Measurements from ENCODE around the gene GALNT11.
"Not testable (repeated sequence)": the region's sequence is repeated elsewhere in the genome, so short reads cannot be mapped to it uniquely, and the experiment has no call there.

GALNT11 gene

GRCh38 chr7:152027491-152028365 lies 2.3 kb downstream of the GALNT11 start:
- not testable (repeated sequence) for DNase-seq (ENCODE audit: low spot score)

- not testable (repeated sequence) for DNase-seq (ENCODE audit: low spot score)
Observed at GRCh38 chr7:152030059-152030458, 4.6 kb downstream of the GALNT11 start.

- DNase-seq (ENCODE audit: low spot score), result not testable (repeated sequence)
Observed at GRCh38 chr7:152030639-152031038, 5.2 kb downstream of the GALNT11 start.

- no peak for DNase-seq (ENCODE audit: low spot score)
Observed at GRCh38 chr7:152035817-152036216, 10.3 kb downstream of the GALNT11 start.

- not testable (repeated sequence) for DNase-seq (ENCODE audit: low spot score)
Observed at GRCh38 chr7:152038410-152038809, 12.9 kb downstream of the GALNT11 start.

GRCh38 chr7:152043086-152043485 lies 17.6 kb downstream of the GALNT11 start:
- DNase-seq (ENCODE audit: low spot score), result not testable (repeated sequence)

GRCh38 chr7:152044909-152045308 lies 19.4 kb downstream of the GALNT11 start:
- DNase-seq (ENCODE audit: low spot score), result not testable (repeated sequence)

- DNase-seq (ENCODE audit: low spot score), result no peak
Observed at GRCh38 chr7:152046531-152046930, 21.1 kb downstream of the GALNT11 start.

GRCh38 chr7:152048051-152048450 lies 22.6 kb downstream of the GALNT11 start:
- DNase-seq (ENCODE audit: low spot score), result no peak

- peak; percentile 7 for DNase-seq (ENCODE audit: low spot score)
Observed at GRCh38 chr7:152050547-152050971, 25.1 kb downstream of the GALNT11 start.

- no peak for DNase-seq (ENCODE audit: low spot score)
Observed at GRCh38 chr7:152051968-152052367, 26.5 kb downstream of the GALNT11 start.

- DNase-seq (ENCODE audit: low spot score), result no peak
Observed at GRCh38 chr7:152052771-152053170, 27.3 kb downstream of the GALNT11 start.

- peak; percentile 48 for DNase-seq (ENCODE audit: low spot score)
Observed at GRCh38 chr7:152054367-152055230, 29.1 kb downstream of the GALNT11 start.

GRCh38 chr7:152056621-152057274 lies 31.3 kb downstream of the GALNT11 start:
- no peak for DNase-seq (ENCODE audit: low spot score)

GRCh38 chr7:152059311-152059710 lies 33.8 kb downstream of the GALNT11 start:
- no peak for DNase-seq (ENCODE audit: low spot score)

GRCh38 chr7:152061086-152061485 lies 35.6 kb downstream of the GALNT11 start:
- DNase-seq (ENCODE audit: low spot score), result not testable (repeated sequence)

- not testable (repeated sequence) for DNase-seq (ENCODE audit: low spot score)
Observed at GRCh38 chr7:152063192-152063591, 37.7 kb downstream of the GALNT11 start.

- not testable (repeated sequence) for DNase-seq (ENCODE audit: low spot score)
Observed at GRCh38 chr7:152063821-152064220, 38.3 kb downstream of the GALNT11 start.

- not testable (repeated sequence) for DNase-seq (ENCODE audit: low spot score)
Observed at GRCh38 chr7:152065800-152066344, 40.4 kb downstream of the GALNT11 start.

- DNase-seq (ENCODE audit: low spot score), result no peak
Observed at GRCh38 chr7:152072421-152072820, 46.9 kb downstream of the GALNT11 start.

GRCh38 chr7:152073352-152073751 lies 47.9 kb downstream of the GALNT11 start:
- DNase-seq (ENCODE audit: low spot score), result no peak

GRCh38 chr7:152074673-152075072 lies 49.2 kb downstream of the GALNT11 start:
- no peak for DNase-seq (ENCODE audit: low spot score)
